SK-N-SH treated with all-trans-retinoic acid at 6 μM for 48 hours (cell line): ENCODE measurements around the gene MAP3K13.

ENCODE experiments used
- ATAC-seq: fragments of 200-7000 bp; cut with Tn5 transposase; 3 replicates; pipeline ENCODE4 v1.9.1; 2020; ENCODE audit warnings: mild to moderate bottlenecking, moderate library complexity
- ARNTL ChIP-seq: fragments of 450-650 bp; formaldehyde crosslinking; IDR thresholded peaks from 2 replicates; pipeline ENCODE4 v1.5.0; 2020; ENCODE audit warnings: low read depth, mild to moderate bottlenecking, moderate library complexity, borderline replicate concordance
- BACH2 ChIP-seq: fragments of 250-450 bp; sonication (Bioruptor Pico); IDR thresholded peaks from 2 replicates; pipeline ENCODE4 v1.9.0; 2021; ENCODE audit warnings: mild to moderate bottlenecking, borderline replicate concordance
- CREB5 ChIP-seq: fragments of 250-450 bp; sonication (Bioruptor Pico); IDR thresholded peaks from 2 replicates; pipeline ENCODE4 v1.5.1; 2020; ENCODE audit warnings: low read depth, mild to moderate bottlenecking, moderate library complexity
- CSDC2 ChIP-seq: fragments of 250-450 bp; sonication (Bioruptor Pico); IDR thresholded peaks from 2 replicates; pipeline ENCODE4 v1.5.0; 2020; ENCODE audit warnings: mild to moderate bottlenecking, moderate library complexity
- CSRNP3 ChIP-seq: fragments of 250-450 bp; sonication (Bioruptor Pico); IDR thresholded peaks from 2 replicates; pipeline ENCODE4 v1.5.1; 2021; ENCODE audit warnings: mild to moderate bottlenecking, moderate library complexity
- ESRRG ChIP-seq: fragments of 250-450 bp; sonication (Bioruptor Pico); IDR thresholded peaks from 2 replicates; pipeline ENCODE4 v1.6.1; 2021; ENCODE audit warnings: mild to moderate bottlenecking
- GLIS3 ChIP-seq: fragments of 250-450 bp; sonication (Bioruptor Pico); IDR thresholded peaks from 2 replicates; pipeline ENCODE4 v1.5.0; 2020; ENCODE audit warnings: mild to moderate bottlenecking, moderate library complexity
- ISL1 ChIP-seq: fragments of 250-450 bp; sonication (Bioruptor Pico); IDR thresholded peaks from 2 replicates; pipeline ENCODE4 v2.1.2; 2022; ENCODE audit warnings: mild to moderate bottlenecking, moderate library complexity
- OSR1 ChIP-seq: fragments of 250-450 bp; sonication (Bioruptor Pico); IDR thresholded peaks from 2 replicates; pipeline ENCODE4 v1.8.0; 2022; ENCODE audit warnings: moderate library complexity, mild to moderate bottlenecking, inconsistent platforms
- POU6F1 ChIP-seq: fragments of 250-450 bp; sonication (Bioruptor Pico); IDR thresholded peaks from 2 replicates; pipeline ENCODE4 v1.8.0; 2021; ENCODE audit warnings: low read depth, mild to moderate bottlenecking, moderate library complexity, borderline replicate concordance
- RARB ChIP-seq: fragments of 250-450 bp; sonication (Bioruptor Pico); IDR thresholded peaks from 2 replicates; pipeline ENCODE4 v1.8.0; 2021; ENCODE audit warnings: mild to moderate bottlenecking, moderate library complexity
- SNAI2 ChIP-seq: fragments of 250-450 bp; sonication (Bioruptor Pico); IDR thresholded peaks from 2 replicates; pipeline ENCODE4 v1.5.0; 2020; ENCODE audit warnings: mild to moderate bottlenecking, moderate library complexity
- TCF4 ChIP-seq: fragments of 250-450 bp; sonication (Bioruptor Pico); IDR thresholded peaks from 2 replicates; pipeline ENCODE4 v1.8.0; 2021; ENCODE audit warnings: mild to moderate bottlenecking, moderate library complexity, borderline replicate concordance
- TOX ChIP-seq: fragments of 250-450 bp; sonication (Bioruptor Pico); IDR thresholded peaks from 2 replicates; pipeline ENCODE4 v1.8.0; 2021; ENCODE audit warnings: mild to moderate bottlenecking, moderate library complexity, borderline replicate concordance
- TSHZ2 ChIP-seq: fragments of 250-450 bp; sonication (Bioruptor Pico); IDR thresholded peaks from 2 replicates; pipeline ENCODE4 v1.5.0; 2020; ENCODE audit warnings: mild to moderate bottlenecking, moderate library complexity
- ZFP3 ChIP-seq: fragments of 250-450 bp; sonication (Bioruptor Pico); IDR thresholded peaks from 2 replicates; pipeline ENCODE4 v1.5.0; 2020; ENCODE audit warnings: mild to moderate bottlenecking, moderate library complexity
- ZFP30 ChIP-seq: fragments of 450-650 bp; formaldehyde crosslinking; IDR thresholded peaks from 2 replicates; pipeline ENCODE4 v1.5.0; 2022; ENCODE audit warnings: mild to moderate bottlenecking, moderate library complexity
- ZNF565 ChIP-seq: fragments of 450-650 bp; formaldehyde crosslinking; conservative IDR thresholded peaks from 2 replicates; pipeline ENCODE4 v1.5.0; 2020; ENCODE audit warnings: low read depth, mild to moderate bottlenecking, moderate library complexity
- ZNF70 ChIP-seq: fragments of 450-650 bp; formaldehyde crosslinking; IDR thresholded peaks from 2 replicates; pipeline ENCODE4 v1.5.0; 2020; ENCODE audit warnings: mild to moderate bottlenecking, moderate library complexity
- ZNF8 ChIP-seq: fragments of 450-650 bp; formaldehyde crosslinking; IDR thresholded peaks from 2 replicates; pipeline ENCODE4 v1.5.0; 2020; ENCODE audit warnings: mild to moderate bottlenecking, moderate library complexity

Gene MAP3K13

GRCh38 chr3:185405243-185405642 is 42.3 kb downstream of the MAP3K13 start:
- ATAC-seq, result no peak
- TF ChIP-seq ZNF565 (no peak), ESRRG (CRISPR knock-in tag) (no peak), ARNTL (CRISPR knock-in tag) (no peak), BACH2 (CRISPR knock-in tag) (no peak), CREB5 (CRISPR knock-in tag) (no peak), TOX (CRISPR knock-in tag) (no peak), GLIS3 (CRISPR knock-in tag) (no peak), CSRNP3 (CRISPR knock-in tag) (no peak), POU6F1 (CRISPR knock-in tag) (no peak), ZNF70 (CRISPR knock-in tag) (no peak), ZNF8 (CRISPR knock-in tag) (no peak), SNAI2 (CRISPR knock-in tag) (no peak), ZFP30 (no peak), ISL1 (CRISPR knock-in tag) (no peak)

GRCh38 chr3:185405664-185406063 is 42.7 kb downstream of the MAP3K13 start:
- ATAC-seq, result no peak
- TF ChIP-seq ZNF70 (CRISPR knock-in tag), result no peak
- TF ChIP-seq RARB, result no peak
- no peak for TF ChIP-seq TSHZ2
- TF ChIP-seq ZNF8 (CRISPR knock-in tag), result no peak
- TF ChIP-seq POU6F1 (CRISPR knock-in tag), result no peak
- TF ChIP-seq CSRNP3 (CRISPR knock-in tag), result no peak
- TF ChIP-seq CREB5 (CRISPR knock-in tag), result no peak
- no peak for TF ChIP-seq ZFP3
- no peak for TF ChIP-seq TCF4 (CRISPR knock-in tag)
- no peak for TF ChIP-seq CSDC2 (CRISPR knock-in tag)
- TF ChIP-seq ISL1 (CRISPR knock-in tag), result no peak
- no peak for TF ChIP-seq TOX (CRISPR knock-in tag)
- no peak for TF ChIP-seq OSR1 (CRISPR knock-in tag)
